ENCODE measurements around the gene PAN3.

GRCh38 chr13:28297341-28297740 is 159.0 kb downstream of the PAN3 start:
- no peak for TF ChIP-seq CTCF (IDR thresholded peaks at IDR 0.05 in 4 of 5, conservative IDR thresholded peaks at IDR 0.05 in 1 of 5)
- no peak for TF ChIP-seq POLR2A (IDR thresholded peaks at IDR 0.05)
